ENCODE measurements around the gene SP110.

DNA sequence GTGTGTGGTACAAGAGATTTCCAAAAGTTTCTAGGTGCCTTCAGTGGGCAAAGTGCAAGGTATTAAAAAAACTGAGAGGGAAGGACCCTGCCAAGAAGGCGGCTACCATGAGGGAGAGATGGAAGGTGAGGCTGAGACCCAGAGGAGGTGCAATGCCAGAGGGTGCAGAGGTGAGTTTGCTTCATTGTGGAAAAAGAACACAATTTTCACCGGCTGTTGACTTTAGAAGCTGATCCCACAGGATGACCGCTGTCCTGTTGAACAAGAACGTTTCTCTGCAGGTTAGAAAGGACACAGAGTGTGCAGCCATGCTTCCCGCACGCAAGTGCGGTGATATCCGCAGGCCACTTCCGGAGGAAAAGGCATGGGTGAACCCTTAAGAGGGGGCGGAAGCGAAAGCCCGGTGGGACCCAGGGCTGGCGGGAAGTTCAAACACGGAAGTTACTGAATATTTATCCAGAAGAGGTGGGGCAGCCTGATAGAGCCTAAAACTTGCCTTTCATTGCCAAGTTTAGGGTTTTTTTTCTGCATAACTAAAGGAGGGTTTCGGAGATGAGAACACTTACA lies 16.6 kb downstream of the SP110 start:
- no peak for TF ChIP-seq YY1 (IDR thresholded peaks at IDR 0.05; ENCODE audit: insufficient read depth, insufficient read length)
- TF ChIP-seq ZNF274 (IDR thresholded peaks at IDR 0.05; ENCODE audit: low read depth, low read length) = no peak
- no peak for TF ChIP-seq SUZ12 (IDR thresholded peaks at IDR 0.05; ENCODE audit: extremely low read depth, insufficient read depth, insufficient read length)

Measured in NT2/D1 (cell line).